ENCODE results near the gene SNAPIN.

DNA sequence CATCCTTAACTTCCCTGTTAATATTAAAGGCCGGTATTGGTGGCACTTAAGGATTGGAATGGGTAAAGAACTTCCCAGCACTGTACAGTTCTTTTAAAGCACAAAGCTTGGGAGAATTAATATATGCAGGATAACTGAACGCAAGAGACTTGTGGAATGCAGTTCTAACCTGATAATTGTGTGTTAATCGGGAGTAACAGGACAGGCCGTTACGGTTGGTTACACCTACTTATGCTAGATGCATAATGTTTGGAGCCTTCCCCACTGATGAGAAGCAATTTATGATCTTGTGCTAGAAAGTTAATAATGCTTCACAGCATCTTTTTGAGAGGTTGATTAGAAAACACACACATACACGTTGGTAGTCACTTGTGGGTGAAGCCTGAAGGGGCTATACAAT is 17.6 kb upstream of the SNAPIN start:
- no peak for TF ChIP-seq EP300 (IDR thresholded peaks at IDR 0.05)
- TF ChIP-seq, protein P1, sequence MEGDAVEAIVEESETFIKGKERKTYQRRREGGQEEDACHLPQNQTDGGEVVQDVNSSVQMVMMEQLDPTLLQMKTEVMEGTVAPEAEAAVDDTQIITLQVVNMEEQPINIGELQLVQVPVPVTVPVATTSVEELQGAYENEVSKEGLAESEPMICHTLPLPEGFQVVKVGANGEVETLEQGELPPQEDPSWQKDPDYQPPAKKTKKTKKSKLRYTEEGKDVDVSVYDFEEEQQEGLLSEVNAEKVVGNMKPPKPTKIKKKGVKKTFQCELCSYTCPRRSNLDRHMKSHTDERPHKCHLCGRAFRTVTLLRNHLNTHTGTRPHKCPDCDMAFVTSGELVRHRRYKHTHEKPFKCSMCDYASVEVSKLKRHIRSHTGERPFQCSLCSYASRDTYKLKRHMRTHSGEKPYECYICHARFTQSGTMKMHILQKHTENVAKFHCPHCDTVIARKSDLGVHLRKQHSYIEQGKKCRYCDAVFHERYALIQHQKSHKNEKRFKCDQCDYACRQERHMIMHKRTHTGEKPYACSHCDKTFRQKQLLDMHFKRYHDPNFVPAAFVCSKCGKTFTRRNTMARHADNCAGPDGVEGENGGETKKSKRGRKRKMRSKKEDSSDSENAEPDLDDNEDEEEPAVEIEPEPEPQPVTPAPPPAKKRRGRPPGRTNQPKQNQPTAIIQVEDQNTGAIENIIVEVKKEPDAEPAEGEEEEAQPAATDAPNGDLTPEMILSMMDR (IDR thresholded peaks at IDR 0.05) = no peak
- no peak for TF ChIP-seq POLR2A (IDR thresholded peaks at IDR 0.05)

All from ovary (tissue), 3 donors.